ENCODE measurements around the gene CXCR2. TPM values are rescaled to one million over a fixed set of nuclear protein-coding genes. Genes with fewer than 3 reads are reported as not detected.

CXCR2 gene
- total and polyA plus RNA-seq, 11 donors: 0.11 to 2.0 (median 0.51) TPM

DNA sequence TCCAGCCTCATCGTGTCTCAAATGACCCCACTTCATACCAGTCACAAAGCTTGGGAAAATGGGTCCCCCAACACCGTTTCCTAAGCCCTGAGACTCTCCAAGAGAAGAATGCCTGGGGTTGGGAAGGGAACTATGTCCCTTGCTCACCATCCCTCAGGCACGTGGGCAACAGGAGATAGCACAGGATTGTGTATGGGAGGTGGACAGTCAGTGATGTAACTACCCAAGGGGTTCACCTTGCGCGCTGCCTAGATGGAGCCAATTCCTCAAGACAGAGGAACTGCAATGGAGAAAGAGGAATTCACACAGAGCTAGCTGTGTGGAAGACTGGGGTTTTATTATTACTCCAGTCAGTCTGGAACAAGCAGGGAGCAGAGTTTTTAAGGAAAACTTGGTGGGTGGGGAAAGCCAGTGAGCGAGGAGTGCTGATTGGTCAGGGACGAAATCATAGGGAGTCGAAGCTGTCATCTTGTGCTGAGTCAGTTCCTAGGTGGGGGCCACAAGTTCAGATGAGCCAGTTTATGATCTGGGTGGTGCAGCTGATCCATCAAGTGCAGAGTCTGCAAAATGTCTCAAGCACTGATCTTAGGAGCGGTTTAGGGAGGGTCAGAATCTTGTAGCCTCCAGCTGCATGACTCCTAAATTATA is 54.8 kb downstream of the CXCR2 start:
- no peaks in the 10 kb centered on the region for H3K27me3 ChIP-seq
- no peak overlapping the region for H3K4me3 ChIP-seq
- no peak for TF ChIP-seq POLR2A (IDR thresholded peaks at IDR 0.05)
- TF ChIP-seq, protein P1, sequence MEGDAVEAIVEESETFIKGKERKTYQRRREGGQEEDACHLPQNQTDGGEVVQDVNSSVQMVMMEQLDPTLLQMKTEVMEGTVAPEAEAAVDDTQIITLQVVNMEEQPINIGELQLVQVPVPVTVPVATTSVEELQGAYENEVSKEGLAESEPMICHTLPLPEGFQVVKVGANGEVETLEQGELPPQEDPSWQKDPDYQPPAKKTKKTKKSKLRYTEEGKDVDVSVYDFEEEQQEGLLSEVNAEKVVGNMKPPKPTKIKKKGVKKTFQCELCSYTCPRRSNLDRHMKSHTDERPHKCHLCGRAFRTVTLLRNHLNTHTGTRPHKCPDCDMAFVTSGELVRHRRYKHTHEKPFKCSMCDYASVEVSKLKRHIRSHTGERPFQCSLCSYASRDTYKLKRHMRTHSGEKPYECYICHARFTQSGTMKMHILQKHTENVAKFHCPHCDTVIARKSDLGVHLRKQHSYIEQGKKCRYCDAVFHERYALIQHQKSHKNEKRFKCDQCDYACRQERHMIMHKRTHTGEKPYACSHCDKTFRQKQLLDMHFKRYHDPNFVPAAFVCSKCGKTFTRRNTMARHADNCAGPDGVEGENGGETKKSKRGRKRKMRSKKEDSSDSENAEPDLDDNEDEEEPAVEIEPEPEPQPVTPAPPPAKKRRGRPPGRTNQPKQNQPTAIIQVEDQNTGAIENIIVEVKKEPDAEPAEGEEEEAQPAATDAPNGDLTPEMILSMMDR (IDR thresholded peaks at IDR 0.05): no peak
- no peaks in the 10 kb centered on the region for H3K36me3 ChIP-seq
- ATAC-seq (no peak), DNase-seq (no peak)
- intact Hi-C loops (cut with DNase I): loop anchor here in 6 of 10 donors (10.0 kb wide), 5 partner anchors 174 to 294 kb away; partner anchors contain the start of genes CATIP (in 2 of the 6) and CTDSP1 (in 2 of the 6)
- H3K4me1 ChIP-seq: no peaks in the 10 kb centered on the region
- WGBS, 4 donors: 66 to 70% (median 68%) methylated on average over 9 of the region's 9 CpGs
- H3K27ac ChIP-seq: no peak overlapping the region
- no peaks in the 10 kb centered on the region for H3K9me3 ChIP-seq

GRCh38 chr2:218184331-218184730 is 58.5 kb downstream of the CXCR2 start:
- Histone ChIP-seq H3K4me3 (no peak overlapping the region), H3K4me1 (peaks cover 0 to 11% (median 2%) of the 10 kb centered on the region in 12 donors), H3K27ac (no peak overlapping the region), H3K27me3 (no peaks in the 10 kb centered on the region), H3K9me3 (no peaks in the 10 kb centered on the region), H3K36me3 (no peaks in the 10 kb centered on the region)
- WGBS, 4 donors: 88 to 94% (median 92%) methylated on average over 1 of the region's 1 CpG
- DNase-seq: no peak
- no peak for ATAC-seq
- intact Hi-C loops (cut with DNase I): loop anchor here in 6 of 10 donors (10.0 kb wide), 5 partner anchors 170 to 290 kb away; partner anchors contain the start of genes CATIP (in 2 of the 6) and CTDSP1 (in 2 of the 6)
- TF ChIP-seq, protein P1 (IDR thresholded peaks at IDR 0.05): no peak
- TF ChIP-seq POLR2A (IDR thresholded peaks at IDR 0.05): no peak

GRCh38 chr2:218186355-218186766 is 60.5 kb downstream of the CXCR2 start:
- peaks cover 0 to 11% (median 2%) of the 10 kb centered on the region in 12 donors for H3K4me1 ChIP-seq
- intact Hi-C loops (cut with DNase I): loop anchor here (2.0 to 10.0 kb wide), 14 partner anchors 66 to 288 kb away; partner anchors contain the start of genes CATIP (in 5 of the 10), AAMP (in 2 of the 10), CTDSP1 (in 2 of the 10) and PNKD (in 2 of the 10)

More at GRCh38 chr2:218186355-218186766, 60.5 kb downstream of the CXCR2 start:
- 35 to 45% (median 36%) methylated on average over 8 of the region's 8 CpGs for WGBS, 4 donors
- peak overlapping the region in 1 of 12 donors; percentile 52 for H3K27ac ChIP-seq
- DNase-seq (peak in 4 of 5 donors; percentile 46 to 66 (median 58)), ATAC-seq (peak; percentile 80 to 94 (median 92))
- no peaks in the 10 kb centered on the region for H3K27me3 ChIP-seq
- no peak for TF ChIP-seq POLR2A (IDR thresholded peaks at IDR 0.05)
- TF ChIP-seq, protein P1 (IDR thresholded peaks at IDR 0.05): peak; percentile 69 to 85 (median 80)
- no peaks in the 10 kb centered on the region for H3K36me3 ChIP-seq
- no peaks in the 10 kb centered on the region for H3K9me3 ChIP-seq
- peak overlapping the region in 1 of 12 donors; percentile 19 for H3K4me3 ChIP-seq

Other genes with a start within 250 kb of the CXCR2 start
- 100 to 1,000 TPM; 513 to 899 (median 742) TPM for gene TNS1, start 123.0 kb upstream of the CXCR2 start, total RNA-seq
- gene TNS1, start 123.0 kb upstream of the CXCR2 start, polyA plus RNA-seq: 100 to 1,000 TPM; 243 to 339 TPM
- gene RUFY4, start 56.8 kb upstream of the CXCR2 start, total RNA-seq: 1 to 10 TPM in 1 of 9 donors, under 1 TPM in 2, not detected in 6; 0.11 to 1.0 (median 0.14) TPM
- gene RUFY4, start 56.8 kb upstream of the CXCR2 start, polyA plus RNA-seq: not detected
- 1 to 10 TPM in 2 of 9 donors, under 1 TPM in 7; 0.23 to 1.9 (median 0.59) TPM for gene CXCR1, start 40.9 kb downstream of the CXCR2 start, total RNA-seq
- under 1 TPM; 0.08 to 0.22 TPM for gene CXCR1, start 40.9 kb downstream of the CXCR2 start, polyA plus RNA-seq
- 100 to 1,000 TPM; 126 to 278 (median 139) TPM for gene ARPC2, start 91.2 kb downstream of the CXCR2 start, total RNA-seq
- gene ARPC2, start 91.2 kb downstream of the CXCR2 start, polyA plus RNA-seq: 100 to 1,000 TPM in 1 of 2 donors, 10 to 100 TPM in 1; 64.9 to 223 TPM
- gene GPBAR1, start 135.0 kb downstream of the CXCR2 start, total RNA-seq: 1 to 10 TPM in 6 of 9 donors, under 1 TPM in 3; 0.52 to 4.7 (median 1.2) TPM
- 1 to 10 TPM in 1 of 2 donors, under 1 TPM in 1; 1.00 to 1.8 TPM for gene GPBAR1, start 135.0 kb downstream of the CXCR2 start, polyA plus RNA-seq
- gene AAMP, start 144.1 kb downstream of the CXCR2 start, total RNA-seq: 100 to 1,000 TPM in 2 of 9 donors, 10 to 100 TPM in 7; 51.6 to 127 (median 58.0) TPM
- gene AAMP, start 144.1 kb downstream of the CXCR2 start, polyA plus RNA-seq: 100 to 1,000 TPM in 1 of 2 donors, 10 to 100 TPM in 1; 58.6 to 150 TPM
- 10 to 100 TPM; 53.8 to 78.7 (median 72.5) TPM for gene PNKD, start 144.5 kb downstream of the CXCR2 start, total RNA-seq
- gene PNKD, start 144.5 kb downstream of the CXCR2 start, polyA plus RNA-seq: 100 to 1,000 TPM in 1 of 2 donors, 10 to 100 TPM in 1; 54.6 to 146 TPM
- gene TMBIM1, start 166.5 kb downstream of the CXCR2 start, total RNA-seq: 100 to 1,000 TPM in 7 of 9 donors, 10 to 100 TPM in 2; 89.1 to 173 (median 126) TPM
- gene TMBIM1, start 166.5 kb downstream of the CXCR2 start, polyA plus RNA-seq: 100 to 1,000 TPM in 1 of 2 donors, 10 to 100 TPM in 1; 41.8 to 208 TPM
- gene CATIP, start 230.8 kb downstream of the CXCR2 start, total RNA-seq: under 1 TPM in 1 of 9 donors, not detected in 8; 0.18 TPM
- under 1 TPM in 1 of 2 donors, not detected in 1; 0.07 TPM for gene CATIP, start 230.8 kb downstream of the CXCR2 start, polyA plus RNA-seq

All from heart left ventricle (tissue), 16 donors.